Esophagus muscularis mucosa (tissue), 4 donors: ENCODE results near the gene SYMPK. TPM values are rescaled to one million over a fixed set of nuclear protein-coding genes. Genes with fewer than 3 reads are reported as not detected.

Experiments
- DNase-seq: peaks from one replicate; pipeline ENCODE4 v3.0.0-alpha.2; 2017; ENCODE audit errors: extremely low spot score
- H3K27ac ChIP-seq, 4 donors: fragments of 200-600 bp; sonication (generic); replicated peaks in 1 of 4; 1 replicate in 3 of 4; 2 replicates in 1 of 4; pipeline ENCODE4 v1.5.1; 2016 to 2019; ENCODE audit warnings: mild to moderate bottlenecking in 1 of 4
- H3K27me3 ChIP-seq, 4 donors: fragments of 200-600 bp; sonication (generic); one replicate each; pipeline versions ENCODE4 v1.5.1 to v1.6.0; 2016 to 2019
- H3K36me3 ChIP-seq, 4 donors: fragments of 200-600 bp; sonication (generic); one replicate each; pipeline ENCODE4 v1.5.1; 2016 to 2019
- H3K4me1 ChIP-seq, 4 donors: fragments of 200-600 bp; sonication (generic); one replicate each; pipeline ENCODE4 v1.5.1; 2016 to 2019
- H3K4me3 ChIP-seq, 4 donors: fragments of 200-600 bp; sonication (generic); 1 replicate in 2 of 4; 2 replicates in 2 of 4; pipeline ENCODE4 v1.5.1; 2016 to 2019; ENCODE audit warnings: mild to moderate bottlenecking in 4 of 4, moderate library complexity in 1 of 4
- H3K9me3 ChIP-seq, 4 donors: fragments of 200-600 bp; sonication (generic); 1 replicate in 3 of 4; 2 replicates in 1 of 4; pipeline ENCODE4 v1.5.1; 2016 to 2019
- CTCF ChIP-seq, 3 experiments: fragments of 200-600 bp in 2 of 3; fragments of 450-650 bp in 1 of 3; sonication (generic) in 2 of 3; IDR thresholded peaks; one replicate each; pipeline ENCODE4 v1.5.1; 2017 to 2019; ENCODE audit warnings: antibody characterized with exemption in 3 of 3, mild to moderate bottlenecking in 2 of 3, moderate library complexity in 1 of 3
- EP300 ChIP-seq: sonication (generic); formaldehyde crosslinking; IDR thresholded peaks from one replicate; pipeline ENCODE4 v1.6.1; 2017; ENCODE audit warnings: antibody characterized with exemption
- POLR2A ChIP-seq: fragments of 450-650 bp; IDR thresholded peaks from one replicate; pipeline ENCODE4 v1.6.1; 2017; ENCODE audit warnings: antibody characterized with exemption, moderate library complexity, mild to moderate bottlenecking, low read depth
- POLR2AphosphoS5 ChIP-seq, 2 donors: sonication (generic); formaldehyde crosslinking; IDR thresholded peaks; one replicate each; pipeline ENCODE4 v1.6.1; 2017; ENCODE audit warnings: antibody characterized with exemption in 2 of 2
- WGBS: methylation state at CpG from one replicate; pipeline ENCODE4 v1.1.5; 2018; 5-methylcytosine and 5-hydroxymethylcytosine counted together
- intact Hi-C: fragments of 100-400 bp; cut with DNase I; formaldehyde crosslinking; loops from one replicate; pipeline ENCODE4 v1.15.1; 2023
- total RNA-seq, 4 donors: library from RNA; depleted of rRNA; stranded (reverse); fragments of >200 nt; gene quantifications; one replicate each; pipeline versions ENCODE4 v1.1.0 to v1.2.1, GENCODE V29; 2016

SYMPK gene
- total RNA-seq, 4 donors from 2014 or later: 22.0 to 44.2 (median 36.6) TPM

- H3K9me3 ChIP-seq: no peaks in the 10 kb centered on the region
- intact Hi-C loops: no loop called here
- TF ChIP-seq EP300: no peak
- no peak for DNase-seq
- peaks cover 0 to 13% (median 9%) of the 10 kb centered on the region in 4 donors for H3K4me1 ChIP-seq
- no peak overlapping the region for H3K4me3 ChIP-seq
- H3K36me3 ChIP-seq: peaks cover 60 to 98% (median 96%) of the 10 kb centered on the region in 4 donors
- H3K27ac ChIP-seq: no peak overlapping the region
- WGBS: 68% methylated on average over 9 of the region's 26 CpGs
- H3K27me3 ChIP-seq: no peaks in the 10 kb centered on the region
These were observed 38.2 kb downstream of the SYMPK start for GRCh38 chr19:45824531-45825262.

- 22% methylated on average over 11 of the region's 12 CpGs for WGBS
- Histone ChIP-seq H3K27ac (no peak overlapping the region), H3K9me3 (no peaks in the 10 kb centered on the region), H3K4me1 (peaks cover 0 to 13% (median 9%) of the 10 kb centered on the region in 4 donors), H3K27me3 (no peaks in the 10 kb centered on the region), H3K4me3 (no peak overlapping the region), H3K36me3 (peaks cover 54 to 98% (median 94%) of the 10 kb centered on the region in 4 donors)
- DNase-seq: no peak
- intact Hi-C loops: no loop called here
- TF ChIP-seq POLR2A: no peak
- peak; percentile 8 to 9 for TF ChIP-seq POLR2AphosphoS5 (IDR thresholded peaks at IDR 0.05)
These were observed 38.9 kb downstream of the SYMPK start for GRCh38 chr19:45824041-45824471.

GRCh38 chr19:45823182-45823581 lies 39.8 kb downstream of the SYMPK start:
- TF ChIP-seq POLR2AphosphoS5 (IDR thresholded peaks at IDR 0.05) (no peak), POLR2A (no peak), EP300 (no peak), CTCF (IDR thresholded peaks at IDR 0.05) (no peak)

GRCh38 chr19:45822716-45823115 lies 40.2 kb downstream of the SYMPK start:
- no peak for TF ChIP-seq EP300
- no peak for TF ChIP-seq POLR2A
- TF ChIP-seq CTCF (IDR thresholded peaks at IDR 0.05): no peak
- no peak for TF ChIP-seq POLR2AphosphoS5 (IDR thresholded peaks at IDR 0.05)
- Histone ChIP-seq H3K4me3 (no peak overlapping the region), H3K36me3 (peaks cover 44 to 97% (median 81%) of the 10 kb centered on the region in 4 donors), H3K27ac (no peak overlapping the region), H3K27me3 (no peaks in the 10 kb centered on the region), H3K4me1 (peaks cover 0 to 13% (median 9%) of the 10 kb centered on the region in 4 donors), H3K9me3 (no peaks in the 10 kb centered on the region)
- DNase-seq: no peak
- intact Hi-C loops: no loop called here
- WGBS: 100% methylated on average over 2 of the region's 5 CpGs

More at GRCh38 chr19:45823182-45823581, 39.8 kb downstream of the SYMPK start:
- Histone ChIP-seq H3K4me3 (no peak overlapping the region), H3K27ac (no peak overlapping the region), H3K4me1 (peaks cover 0 to 13% (median 9%) of the 10 kb centered on the region in 4 donors), H3K9me3 (no peaks in the 10 kb centered on the region), H3K27me3 (no peaks in the 10 kb centered on the region), H3K36me3 (peaks cover 46 to 97% (median 85%) of the 10 kb centered on the region in 4 donors)
- no peak for DNase-seq
- WGBS: 94% methylated on average over 11 of the region's 12 CpGs
- intact Hi-C loops: no loop called here

- TF ChIP-seq POLR2A: no peak
- no peak for TF ChIP-seq POLR2AphosphoS5 (IDR thresholded peaks at IDR 0.05)
- TF ChIP-seq EP300: no peak
- no peak for TF ChIP-seq CTCF (IDR thresholded peaks at IDR 0.05)
- Histone ChIP-seq H3K36me3 (peaks cover 33 to 87% (median 69%) of the 10 kb centered on the region in 4 donors), H3K9me3 (no peaks in the 10 kb centered on the region), H3K27me3 (no peaks in the 10 kb centered on the region), H3K4me1 (peaks cover 4 to 23% (median 14%) of the 10 kb centered on the region in 4 donors), H3K27ac (no peak overlapping the region), H3K4me3 (no peak overlapping the region)
- intact Hi-C loops: no loop called here
- 83% methylated on average over 10 of the region's 10 CpGs for WGBS
- DNase-seq: no peak
These were observed 41.4 kb downstream of the SYMPK start for GRCh38 chr19:45821570-45821969.
